NCI-H1105 treated with DMSO at 0.1 percent for 48 hours (cell line): Measurements from ENCODE around the gene ERVV-1.
"Not testable (repeated sequence)": the region's sequence is repeated elsewhere in the genome, so short reads cannot be mapped to it uniquely, and the experiment has no call there.

Experiments used
- DNase-seq: peaks from one replicate; lab custom pipeline; 2025; lab: John Stamatoyannopoulos, UW

The ERVV-1 gene

GRCh38 chr19:53013621-53014020 lies at the start of gene ERVV-1:
Gene ERVV-1 (plus strand): TSS chr19:53013921. CDS start chr19:53014091, 170 bp downstream.
- no peak for DNase-seq

GRCh38 chr19:52967772-52968171 lies 45.9 kb upstream of the ERVV-1 start:
- no peak for DNase-seq

DNA sequence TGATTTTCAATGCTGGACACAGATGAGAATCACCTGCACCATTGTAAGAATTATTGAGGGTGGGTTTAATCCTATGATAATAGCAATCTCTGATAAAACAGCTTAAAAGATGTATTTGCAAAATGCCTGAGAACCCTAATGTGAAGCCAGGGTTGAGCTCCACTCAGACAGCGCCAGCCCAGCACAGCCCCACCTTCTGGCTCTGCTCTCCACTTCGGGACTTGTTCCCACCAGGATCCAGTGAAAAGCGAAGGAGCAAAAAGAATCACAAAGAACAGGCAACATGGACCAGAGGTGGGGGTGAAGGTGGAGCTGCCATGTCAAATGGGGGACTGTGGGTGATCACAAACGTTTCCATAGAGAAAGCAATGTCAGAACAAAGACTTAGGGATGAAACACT lies 32.4 kb upstream of the ERVV-1 start:
- DNase-seq, result no peak

GRCh38 chr19:52983167-52983566 lies 30.6 kb upstream of the ERVV-1 start:
- DNase-seq, result not testable (repeated sequence)

DNA sequence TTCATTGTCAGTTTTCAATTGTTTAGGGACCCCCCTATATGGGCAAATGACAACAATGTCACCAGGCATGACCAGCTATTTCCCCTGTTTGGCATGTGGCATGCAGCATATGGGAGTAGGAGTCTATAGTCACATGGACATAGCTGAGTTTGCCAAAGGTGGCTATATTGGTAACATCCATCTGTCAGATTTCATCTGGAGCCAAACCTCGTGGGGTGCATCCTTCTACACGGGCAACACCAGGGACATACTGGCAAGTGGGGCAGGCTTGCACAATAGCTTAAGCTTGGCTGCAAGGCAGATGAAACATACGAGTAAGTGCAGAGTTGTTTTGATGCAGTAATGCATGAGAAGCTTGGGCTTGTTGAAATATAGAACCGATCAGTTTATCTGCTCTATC lies 26.5 kb upstream of the ERVV-1 start:
- DNase-seq, result no peak

GRCh38 chr19:52988506-52988905 lies 25.2 kb upstream of the ERVV-1 start:
- no peak for DNase-seq

- DNase-seq, result no peak
These were observed 22.8 kb upstream of the ERVV-1 start for GRCh38 chr19:52990759-52991418.

GRCh38 chr19:52991484-52991883 lies 22.2 kb upstream of the ERVV-1 start:
- DNase-seq, result no peak

GRCh38 chr19:52992109-52993004 lies 21.4 kb upstream of the ERVV-1 start:
- DNase-seq, result no peak

- no peak for DNase-seq
These were observed 20.2 kb upstream of the ERVV-1 start for GRCh38 chr19:52993342-52994178.

DNA sequence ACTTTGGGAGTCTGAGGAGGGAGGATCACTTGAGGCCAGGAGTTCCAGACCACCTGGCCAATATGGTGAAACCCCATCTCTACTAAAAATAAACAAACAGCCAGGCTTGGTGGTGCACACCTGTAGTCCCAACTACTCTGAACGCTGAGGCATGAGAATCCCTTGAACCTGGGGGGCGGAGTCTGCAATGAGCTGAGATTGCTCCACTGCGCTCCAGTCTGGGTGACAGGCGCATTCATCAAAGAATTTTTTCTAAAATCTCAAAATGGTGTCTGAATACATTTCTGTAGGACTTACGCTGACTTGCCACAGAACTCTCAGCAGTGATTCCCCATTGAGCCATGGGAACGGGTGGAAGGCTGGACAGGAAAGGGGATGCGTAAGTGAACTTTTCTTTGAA lies 18.0 kb upstream of the ERVV-1 start:
- no peak for DNase-seq

GRCh38 chr19:52997975-52998374 lies 15.7 kb upstream of the ERVV-1 start:
- DNase-seq, result no peak

DNA sequence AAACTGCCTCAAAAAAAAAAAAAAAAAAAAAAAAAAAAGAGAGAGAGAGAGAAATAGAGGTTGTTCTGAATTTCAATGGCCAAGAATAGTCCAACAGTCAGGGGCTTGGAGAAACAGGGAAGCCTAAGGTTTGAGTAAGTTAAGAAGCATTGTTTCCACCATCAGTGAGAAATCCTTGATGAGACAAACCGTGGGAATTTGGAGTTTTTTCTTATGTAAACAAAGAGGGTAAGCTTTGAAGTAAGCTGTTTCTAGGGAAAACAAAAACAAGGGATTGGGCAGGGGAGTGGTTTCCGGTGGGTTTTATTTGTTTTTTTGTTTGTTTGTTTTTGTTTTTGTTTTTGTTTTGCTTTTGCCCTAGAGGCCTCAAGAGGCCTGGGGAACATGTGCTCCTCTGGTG lies 11.2 kb upstream of the ERVV-1 start:
- DNase-seq, result no peak

DNA sequence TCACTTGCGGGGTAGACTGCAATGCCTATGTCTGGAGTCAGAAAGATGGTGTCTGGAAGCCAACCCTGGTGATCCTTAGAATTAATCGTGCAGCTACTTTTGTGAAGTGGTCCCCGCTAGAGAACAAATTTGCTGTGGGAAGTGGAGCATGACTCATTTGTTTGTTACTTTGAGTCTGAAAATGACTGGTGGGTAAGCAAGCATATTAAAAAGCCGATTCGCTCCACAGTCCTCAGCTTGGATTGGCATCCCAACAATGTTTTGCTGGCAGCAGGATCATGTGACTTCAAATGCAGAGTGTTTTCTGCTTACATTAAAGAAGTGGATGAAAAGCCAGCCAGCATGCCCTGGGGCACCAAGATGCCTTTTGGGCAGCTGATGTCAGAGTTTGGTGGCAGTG lies 9.5 kb upstream of the ERVV-1 start:
- no peak for DNase-seq

GRCh38 chr19:53007200-53007599 lies 6.5 kb upstream of the ERVV-1 start:
- no peak for DNase-seq

GRCh38 chr19:53007606-53008005 lies 6.1 kb upstream of the ERVV-1 start:
- no peak for DNase-seq

GRCh38 chr19:53008061-53008778 lies 5.5 kb upstream of the ERVV-1 start:
- no peak for DNase-seq

DNA sequence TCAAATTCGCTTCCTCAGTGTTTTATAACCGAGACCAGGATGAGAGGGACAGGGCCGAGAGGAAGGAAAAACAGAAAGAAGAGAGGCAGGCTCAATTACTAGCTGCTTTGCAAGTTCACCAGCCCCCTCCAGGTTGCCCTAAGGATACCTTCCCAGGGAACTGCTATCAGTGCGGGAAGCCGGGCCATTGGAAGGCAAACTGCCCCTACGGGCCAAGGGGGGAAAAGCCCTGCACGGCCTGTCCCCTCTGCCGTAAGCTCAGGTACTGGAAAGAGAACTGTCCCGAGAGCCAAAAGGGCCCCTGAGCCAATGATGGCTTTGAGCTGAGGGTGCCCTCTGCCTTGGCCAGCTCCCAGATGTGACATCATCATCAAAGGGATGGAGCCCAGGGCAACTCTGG lies 3.2 kb upstream of the ERVV-1 start:
- DNase-seq, result no peak

GRCh38 chr19:53012006-53012405 lies 1.7 kb upstream of the ERVV-1 start:
- no peak for DNase-seq

- DNase-seq, result no peak
These were observed 1.4 kb downstream of the ERVV-1 start for GRCh38 chr19:53015159-53015558.

GRCh38 chr19:53015730-53016129 lies 2.0 kb downstream of the ERVV-1 start:
- no peak for DNase-seq

- no peak for DNase-seq
These were observed 6.0 kb downstream of the ERVV-1 start for GRCh38 chr19:53019684-53020083.
